DMS153 treated with DMSO at 0.1 percent for 48 hours (cell line): ENCODE measurements around the gene KPNA4.

Experiments
- DNase-seq: peaks from one replicate; lab custom pipeline; 2025; ENCODE audit not compliant: unreplicated experiment; lab: John Stamatoyannopoulos, UW

The KPNA4 gene

GRCh38 chr3:160498202-160498601 is 67.2 kb downstream of the KPNA4 start:
- DNase-seq, result no peak

- no peak for DNase-seq
Observed at GRCh38 chr3:160490166-160490565, 75.2 kb downstream of the KPNA4 start.

GRCh38 chr3:160486459-160486869 is 78.9 kb downstream of the KPNA4 start:
- DNase-seq, result peak; percentile 2

- no peak for DNase-seq
Observed at GRCh38 chr3:160482796-160483195, 82.6 kb downstream of the KPNA4 start.

GRCh38 chr3:160481856-160482255 is 83.5 kb downstream of the KPNA4 start:
- DNase-seq, result no peak

- DNase-seq, result no peak
Observed at GRCh38 chr3:160480931-160481330, 84.4 kb downstream of the KPNA4 start.

GRCh38 chr3:160479376-160479775 is 86.0 kb downstream of the KPNA4 start:
- DNase-seq, result no peak

GRCh38 chr3:160478338-160478737 is 87.0 kb downstream of the KPNA4 start:
- DNase-seq, result no peak

GRCh38 chr3:160477750-160478149 is 87.6 kb downstream of the KPNA4 start:
- DNase-seq, result no peak

GRCh38 chr3:160475884-160476283 is 89.5 kb downstream of the KPNA4 start:
- no peak for DNase-seq

GRCh38 chr3:160475153-160475552 is 90.2 kb downstream of the KPNA4 start:
- no peak for DNase-seq

GRCh38 chr3:160474416-160474838 is 90.9 kb downstream of the KPNA4 start:
- DNase-seq, result no peak

- DNase-seq, result no peak
Observed at GRCh38 chr3:160473978-160474377, 91.4 kb downstream of the KPNA4 start.

GRCh38 chr3:160473221-160473620 is 92.2 kb downstream of the KPNA4 start:
- no peak for DNase-seq

GRCh38 chr3:160472344-160472743 is 93.0 kb downstream of the KPNA4 start:
- no peak for DNase-seq

- DNase-seq, result no peak
Observed at GRCh38 chr3:160471892-160472291, 93.5 kb downstream of the KPNA4 start.

GRCh38 chr3:160470181-160470580 is 95.2 kb downstream of the KPNA4 start:
- no peak for DNase-seq

- no peak for DNase-seq
Observed at GRCh38 chr3:160464971-160465370, 100.4 kb downstream of the KPNA4 start.

GRCh38 chr3:160464321-160464720 is 101.0 kb downstream of the KPNA4 start:
- DNase-seq, result no peak

- DNase-seq, result no peak
Observed at GRCh38 chr3:160460033-160460432, 105.3 kb downstream of the KPNA4 start.

- no peak for DNase-seq
Observed at GRCh38 chr3:160459450-160459970, 105.9 kb downstream of the KPNA4 start.

GRCh38 chr3:160458151-160458550 is 107.2 kb downstream of the KPNA4 start:
- DNase-seq, result no peak

- no peak for DNase-seq
Observed at GRCh38 chr3:160455846-160456245, 109.5 kb downstream of the KPNA4 start.

- DNase-seq, result no peak
Observed at GRCh38 chr3:160454995-160455394, 110.4 kb downstream of the KPNA4 start.
